NB4 (cell line): ENCODE data around the gene CYP8B1.

Experiments
- DNase-seq: peaks from one replicate; pipeline ENCODE4 v3.0.0; 2010; ENCODE audit warnings: low read depth
- H3K4me3 ChIP-seq: one replicate; pipeline ENCODE4 v1.5.1; 2011; ENCODE audit warnings: mild to moderate bottlenecking, low read depth, low read length, moderate library complexity
- MYC ChIP-seq: IDR thresholded peaks from 2 replicates; pipeline ENCODE4 v1.6.1; 2011; ENCODE audit warnings: low read depth, low read length
- POLR2A ChIP-seq: IDR thresholded peaks from 2 replicates; pipeline ENCODE4 v1.6.1; 2011; ENCODE audit warnings: mild to moderate bottlenecking; ENCODE audit not compliant: insufficient read length; ENCODE audit errors: extremely low read depth
- TF ChIP-seq, protein P1 (sequence below): IDR thresholded peaks from one replicate; pipeline ENCODE4 v1.5.1; 2012; ENCODE audit warnings: low read depth, low read length
- TF ChIP-seq, protein P2 (sequence below): IDR thresholded peaks from 2 replicates; pipeline ENCODE4 v1.6.1; 2011; ENCODE audit warnings: low read depth, low read length

CYP8B1 gene

DNA sequence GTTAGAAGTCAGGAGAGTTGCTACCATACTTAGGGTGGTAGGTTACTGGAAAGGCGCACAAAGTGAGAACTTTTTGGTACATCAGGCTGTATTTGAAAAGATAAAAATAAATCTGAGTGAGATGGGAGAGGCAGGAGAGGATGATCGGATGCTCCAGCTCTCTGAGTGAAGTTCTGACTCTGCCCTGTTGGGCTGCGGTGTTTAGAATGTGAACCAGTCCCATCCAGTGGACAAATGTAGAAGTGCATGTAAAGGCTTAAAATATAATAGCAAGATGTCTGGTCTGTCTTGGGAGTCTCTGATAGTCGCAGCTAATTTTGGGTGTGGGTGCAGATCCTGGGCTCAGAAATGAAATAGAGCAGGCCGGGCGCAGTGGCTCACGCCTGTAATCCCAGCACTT, 36.1 kb downstream of the CYP8B1 start:
- TF ChIP-seq, protein P1, sequence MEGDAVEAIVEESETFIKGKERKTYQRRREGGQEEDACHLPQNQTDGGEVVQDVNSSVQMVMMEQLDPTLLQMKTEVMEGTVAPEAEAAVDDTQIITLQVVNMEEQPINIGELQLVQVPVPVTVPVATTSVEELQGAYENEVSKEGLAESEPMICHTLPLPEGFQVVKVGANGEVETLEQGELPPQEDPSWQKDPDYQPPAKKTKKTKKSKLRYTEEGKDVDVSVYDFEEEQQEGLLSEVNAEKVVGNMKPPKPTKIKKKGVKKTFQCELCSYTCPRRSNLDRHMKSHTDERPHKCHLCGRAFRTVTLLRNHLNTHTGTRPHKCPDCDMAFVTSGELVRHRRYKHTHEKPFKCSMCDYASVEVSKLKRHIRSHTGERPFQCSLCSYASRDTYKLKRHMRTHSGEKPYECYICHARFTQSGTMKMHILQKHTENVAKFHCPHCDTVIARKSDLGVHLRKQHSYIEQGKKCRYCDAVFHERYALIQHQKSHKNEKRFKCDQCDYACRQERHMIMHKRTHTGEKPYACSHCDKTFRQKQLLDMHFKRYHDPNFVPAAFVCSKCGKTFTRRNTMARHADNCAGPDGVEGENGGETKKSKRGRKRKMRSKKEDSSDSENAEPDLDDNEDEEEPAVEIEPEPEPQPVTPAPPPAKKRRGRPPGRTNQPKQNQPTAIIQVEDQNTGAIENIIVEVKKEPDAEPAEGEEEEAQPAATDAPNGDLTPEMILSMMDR: peak; percentile 49
- TF ChIP-seq POLR2A (no peak), MYC (no peak)
- TF ChIP-seq, protein P2, sequence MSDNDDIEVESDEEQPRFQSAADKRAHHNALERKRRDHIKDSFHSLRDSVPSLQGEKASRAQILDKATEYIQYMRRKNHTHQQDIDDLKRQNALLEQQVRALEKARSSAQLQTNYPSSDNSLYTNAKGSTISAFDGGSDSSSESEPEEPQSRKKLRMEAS: no peak
- H3K4me3 ChIP-seq: no peak overlapping the region
- DNase-seq: peak; percentile 61

DNA sequence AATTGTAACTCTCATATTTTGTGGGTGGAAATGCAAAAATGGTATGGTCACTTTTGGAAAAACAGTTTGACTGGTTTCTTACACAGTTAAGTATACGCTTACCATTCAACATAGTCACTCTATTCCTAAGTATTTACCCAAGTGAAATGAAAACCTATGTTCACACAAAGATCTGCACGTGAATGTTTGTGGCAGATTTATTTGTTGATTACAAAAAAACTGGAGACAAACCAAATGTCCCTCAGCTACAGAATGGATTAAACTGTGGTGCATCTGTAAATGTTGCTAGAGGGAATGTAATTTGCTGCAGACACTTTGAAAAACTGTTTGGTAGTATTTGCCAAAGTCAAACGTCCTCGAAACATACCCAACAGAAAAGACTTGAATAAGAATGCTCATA, 37.1 kb downstream of the CYP8B1 start:
- no peak for TF ChIP-seq MYC
- TF ChIP-seq, protein P2: no peak
- no peak for TF ChIP-seq POLR2A
- TF ChIP-seq, protein P1: no peak
- H3K4me3 ChIP-seq: no peak overlapping the region
- no peak for DNase-seq

DNA sequence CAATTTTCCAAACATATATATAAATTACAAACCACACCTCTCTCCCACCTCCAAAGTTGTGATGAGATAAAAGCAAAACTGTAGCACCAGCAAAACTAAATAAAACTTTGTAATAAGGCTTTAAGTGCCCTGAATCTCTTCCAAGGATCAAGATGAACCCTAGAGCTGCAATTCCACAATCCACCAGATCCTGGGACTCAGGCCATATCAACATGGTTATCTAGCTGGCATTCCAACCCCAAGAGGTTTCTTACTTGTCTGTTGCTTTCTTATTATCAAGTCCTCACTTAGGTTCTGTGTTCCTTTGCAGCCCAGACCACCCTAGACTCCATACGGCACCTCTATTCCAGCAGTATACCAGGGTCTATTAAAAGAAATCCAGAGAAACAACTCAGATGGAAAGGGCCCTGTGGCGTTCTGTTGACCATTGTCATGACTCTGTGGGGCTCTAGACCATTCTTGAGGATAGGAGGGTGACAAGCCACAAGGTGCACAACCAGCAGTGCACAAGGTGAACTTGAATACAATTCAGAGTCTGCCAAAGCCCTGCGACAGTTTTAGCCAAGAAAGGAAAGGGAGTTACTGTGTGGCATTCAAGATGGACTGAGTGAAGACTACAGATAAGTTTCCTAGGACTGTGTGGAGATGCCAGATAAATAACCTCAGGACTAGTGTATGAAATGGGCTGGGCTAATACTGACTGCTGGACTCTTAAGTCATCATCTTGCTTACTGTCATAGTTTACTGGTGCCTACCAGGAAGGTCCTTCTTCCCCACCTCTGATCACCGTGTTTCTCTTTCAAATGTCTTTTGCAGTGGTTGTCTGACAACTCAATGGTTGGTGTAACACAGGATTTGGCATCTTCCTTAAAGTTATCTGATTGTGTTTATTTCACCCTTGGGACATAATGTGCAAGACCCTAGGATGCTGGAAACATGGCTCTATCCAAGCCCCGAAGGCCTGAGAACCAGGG, 39.2 kb downstream of the CYP8B1 start:
- no peak overlapping the region for H3K4me3 ChIP-seq
- no peak for TF ChIP-seq MYC
- TF ChIP-seq, protein P2: no peak
- TF ChIP-seq POLR2A: no peak
- TF ChIP-seq, protein P1: no peak
- no peak for DNase-seq

DNA sequence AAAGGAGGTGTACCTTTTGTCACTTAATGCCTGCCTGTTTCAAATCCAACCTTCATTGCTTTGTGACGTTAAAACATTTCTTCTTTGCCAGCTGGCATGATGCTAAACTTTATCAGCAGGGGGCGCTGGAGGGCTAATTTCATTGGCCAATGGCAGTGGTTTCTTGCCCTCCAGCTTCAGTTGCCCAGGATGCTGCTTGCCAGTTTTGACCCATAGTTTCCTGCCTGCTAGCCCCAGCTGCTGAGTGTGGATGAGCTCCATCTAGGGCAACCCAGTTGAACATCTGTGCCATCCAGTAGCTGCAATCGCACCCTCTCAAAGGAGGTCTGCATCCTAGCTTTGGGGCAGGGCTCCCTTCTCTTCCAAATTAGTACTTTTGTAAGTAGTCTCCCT, 44.4 kb downstream of the CYP8B1 start:
- peak; percentile 72 for DNase-seq
- H3K4me3 ChIP-seq: no peak overlapping the region
- no peak for TF ChIP-seq POLR2A
- TF ChIP-seq, protein P1: peak; percentile 75

DNA sequence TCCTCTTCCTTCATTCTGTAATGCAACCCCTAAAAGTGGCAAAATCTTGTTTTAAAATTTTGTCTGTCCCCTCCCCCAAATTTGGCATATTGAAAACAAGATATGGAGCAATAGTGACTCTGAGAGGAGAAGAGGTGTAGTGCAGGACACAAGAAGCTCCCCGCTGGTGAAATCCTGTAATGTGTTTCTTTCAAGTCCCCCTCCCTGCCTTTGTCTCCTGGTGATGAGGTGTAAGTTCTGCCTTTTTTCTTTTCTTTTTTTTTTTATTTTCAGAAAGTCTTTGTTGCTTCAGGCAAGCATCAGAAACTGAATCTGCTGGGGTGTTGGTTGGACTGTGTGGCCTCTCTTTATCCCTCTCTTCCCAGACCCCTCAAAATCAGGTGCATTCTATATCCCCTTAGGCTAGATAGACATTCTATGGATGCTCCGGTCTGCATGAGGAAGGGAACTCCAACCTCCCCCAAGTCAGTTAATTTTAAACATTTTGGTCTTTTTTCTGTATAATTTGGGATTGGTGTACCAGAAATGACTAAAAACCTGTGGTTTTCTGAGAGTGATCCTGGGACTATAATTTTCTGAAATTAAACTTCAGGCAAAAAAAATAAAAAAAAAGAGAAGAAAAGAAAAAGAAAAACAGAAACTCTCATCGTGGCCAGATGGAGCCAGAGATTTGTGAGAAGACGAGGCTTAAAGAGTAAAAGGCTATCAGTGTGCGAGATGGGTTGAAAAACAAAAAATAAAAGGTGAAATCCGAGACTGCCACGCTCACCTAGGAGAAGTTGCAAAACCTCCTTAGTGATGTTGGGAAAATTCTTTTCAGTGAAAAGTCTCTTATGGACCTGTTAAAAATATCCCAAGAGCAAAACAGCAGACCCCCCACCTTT, 45.0 kb downstream of the CYP8B1 start:
- H3K4me3 ChIP-seq: no peak overlapping the region
- peak; percentile 58 for DNase-seq
- TF ChIP-seq POLR2A: no peak
- TF ChIP-seq, protein P1: peak; percentile 21
- TF ChIP-seq, protein P2: no peak
- TF ChIP-seq MYC: no peak
